Germinal center (tissue), 1 donor: ENCODE measurements around the gene UPK1A.
A peak's percentile ranks its signal among the peaks of the same experiment; 100 is the strongest.

Experiments used
- DNase-seq: peaks from one replicate; pipeline ENCODE4 v3.0.0; 2012; ENCODE audit warnings: mixed read lengths, low spot score

UPK1A gene

GRCh38 chr19:35666251-35666913, at the start of gene UPK1A:
UPK1A (plus strand) TSS chr19:35666517; CDS start chr19:35666813, 296 bp downstream.
- DNase-seq: no peak

GRCh38 chr19:35618857-35619256, 47.5 kb upstream of the UPK1A start:
- DNase-seq: no peak

GRCh38 chr19:35619290-35619923, 46.9 kb upstream of the UPK1A start:
- no peak for DNase-seq

GRCh38 chr19:35620001-35620400, 46.3 kb upstream of the UPK1A start:
- no peak for DNase-seq

GRCh38 chr19:35621708-35622107, 44.6 kb upstream of the UPK1A start:
- DNase-seq: no peak

GRCh38 chr19:35622750-35623149, 43.6 kb upstream of the UPK1A start:
- no peak for DNase-seq

GRCh38 chr19:35623327-35624010, 42.8 kb upstream of the UPK1A start:
- DNase-seq: no peak

- no peak for DNase-seq
Observed at GRCh38 chr19:35628264-35628564, 38.1 kb upstream of the UPK1A start.

GRCh38 chr19:35628565-35629331, 37.6 kb upstream of the UPK1A start, which contains the start of gene RBM42:
RBM42 (plus strand) TSS chr19:35629036; CDS start chr19:35629154, 118 bp downstream.
- DNase-seq: peak; percentile 97

- no peak for DNase-seq
Observed at GRCh38 chr19:35629332-35629633, 37.0 kb upstream of the UPK1A start.

- no peak for DNase-seq
Observed at GRCh38 chr19:35633727-35634440, 32.4 kb upstream of the UPK1A start.

- no peak for DNase-seq
Observed at GRCh38 chr19:35636651-35637050, 29.7 kb upstream of the UPK1A start.

GRCh38 chr19:35637165-35637564, 29.2 kb upstream of the UPK1A start:
- DNase-seq: no peak

GRCh38 chr19:35639321-35639639, 27.0 kb upstream of the UPK1A start:
- no peak for DNase-seq

- no peak for DNase-seq
Observed at GRCh38 chr19:35639863-35640262, 26.5 kb upstream of the UPK1A start.

GRCh38 chr19:35641515-35642151, 24.7 kb upstream of the UPK1A start, which contains the start of gene ETV2:
ETV2 (plus strand) TSS chr19:35641745; CDS start chr19:35642461, 716 bp downstream.
- DNase-seq: peak; percentile 59

- DNase-seq: no peak
Observed at GRCh38 chr19:35642312-35642711, 24.0 kb upstream of the UPK1A start.

- DNase-seq: no peak
Observed at GRCh38 chr19:35642798-35643254, 23.5 kb upstream of the UPK1A start.

GRCh38 chr19:35643255-35644205, 22.8 kb upstream of the UPK1A start:
- peak; percentile 90 for DNase-seq
